Activated naive CD4-positive, alpha-beta T cell treated with anti-CD3 and anti-CD28 coated beads, Interleukin-2, amount 50 U/mL, for 72 hours (primary cell): ENCODE data around the gene RNF220. TPM values are rescaled to one million over a fixed set of nuclear protein-coding genes. Genes with fewer than 3 reads are reported as not detected.
A peak's percentile ranks its signal among the peaks of the same experiment; 100 is the strongest.
"Not testable (repeated sequence)": the region's sequence is repeated elsewhere in the genome, so short reads cannot be mapped to it uniquely, and the experiment has no call there.

Experiments
- ATAC-seq, 2 donors: fragments of 150-1000 bp; cut with Tn5 transposase; 2 replicates each; pipeline ENCODE4 v1.10.0; 2021; ENCODE audit warnings: mild to moderate bottlenecking in 2 of 2, moderate library complexity in 2 of 2
- DNase-seq, 2 donors: peaks; one replicate each; pipeline ENCODE4 v3.0.0; 2021 to 2022; ENCODE audit warnings: low spot score in 2 of 2
- H3K27ac Mint-ChIP-seq, 2 donors: one replicate each; pipeline ENCODE4 v1.8.0; 2022; ENCODE audit warnings: mild to moderate bottlenecking in 2 of 2, mixed read lengths in 2 of 2
- H3K36me3 Mint-ChIP-seq, 2 donors: one replicate each; pipeline ENCODE4 v1.8.0; 2022; ENCODE audit warnings: mixed read lengths in 2 of 2
- H3K9me3 Mint-ChIP-seq, 2 donors: one replicate each; pipeline ENCODE4 v1.8.0; 2022; ENCODE audit warnings: mixed read lengths in 2 of 2
- total RNA-seq, 2 donors: library from RNA; stranded (reverse); gene quantifications; one replicate each; pipeline ENCODE4 v1.2.3, GENCODE V29; 2022

Gene RNF220
- total RNA-seq, 2 donors from 2014 or later, result 76.1 to 77.1 TPM

GRCh38 chr1:44545961-44546360, 140.9 kb downstream of the RNF220 start:
- ATAC-seq (no peak), DNase-seq (no peak)
- H3K9me3 Mint-ChIP-seq, result no peaks in the 10 kb centered on the region
- no peaks in the 10 kb centered on the region for H3K36me3 Mint-ChIP-seq
- no peak overlapping the region for H3K27ac Mint-ChIP-seq

GRCh38 chr1:44546403-44547053, 141.5 kb downstream of the RNF220 start:
- Mint-ChIP-seq H3K9me3 (no peaks in the 10 kb centered on the region), H3K27ac (peak overlapping the region in 1 of 2 donors; percentile 79), H3K36me3 (no peaks in the 10 kb centered on the region)
- ATAC-seq, result no peak
- no peak for DNase-seq

- Mint-ChIP-seq H3K27ac (peak overlapping the region in 1 of 2 donors; percentile 4), H3K36me3 (no peaks in the 10 kb centered on the region), H3K9me3 (no peaks in the 10 kb centered on the region)
- DNase-seq (no peak), ATAC-seq (no peak)
Observed at GRCh38 chr1:44547361-44547760, 142.3 kb downstream of the RNF220 start.

- H3K27ac Mint-ChIP-seq, result no peak overlapping the region
- no peak for ATAC-seq
- DNase-seq, result no peak
- H3K9me3 Mint-ChIP-seq, result no peaks in the 10 kb centered on the region
- no peaks in the 10 kb centered on the region for H3K36me3 Mint-ChIP-seq
Observed at GRCh38 chr1:44547837-44548236, 142.8 kb downstream of the RNF220 start.

- H3K27ac Mint-ChIP-seq, result no peak overlapping the region
- ATAC-seq (no peak), DNase-seq (no peak)
Observed at GRCh38 chr1:44549510-44549909, 144.5 kb downstream of the RNF220 start.

GRCh38 chr1:44553127-44553758, 148.2 kb downstream of the RNF220 start:
- Mint-ChIP-seq H3K27ac (no peak overlapping the region), H3K36me3 (no peaks in the 10 kb centered on the region), H3K9me3 (no peaks in the 10 kb centered on the region)
- DNase-seq, result no peak
- ATAC-seq, result no peak

More at GRCh38 chr1:44549510-44549909, 144.5 kb downstream of the RNF220 start:
- no peaks in the 10 kb centered on the region for H3K36me3 Mint-ChIP-seq
- H3K9me3 Mint-ChIP-seq, result no peaks in the 10 kb centered on the region

- no peaks in the 10 kb centered on the region for H3K9me3 Mint-ChIP-seq
- DNase-seq, result no peak
- H3K36me3 Mint-ChIP-seq, result no peaks in the 10 kb centered on the region
- H3K27ac Mint-ChIP-seq, result no peak overlapping the region
- no peak for ATAC-seq
Observed at GRCh38 chr1:44553771-44554170, 148.7 kb downstream of the RNF220 start.

- DNase-seq, result no peak
- no peak for ATAC-seq
- Mint-ChIP-seq H3K9me3 (no peaks in the 10 kb centered on the region), H3K27ac (no peak overlapping the region), H3K36me3 (no peaks in the 10 kb centered on the region)
Observed at GRCh38 chr1:44554706-44555105, 149.7 kb downstream of the RNF220 start.

GRCh38 chr1:44557778-44558177, 152.7 kb downstream of the RNF220 start:
- DNase-seq, result no peak
- H3K27ac Mint-ChIP-seq, result no peak overlapping the region
- H3K9me3 Mint-ChIP-seq, result no peaks in the 10 kb centered on the region
- no peaks in the 10 kb centered on the region for H3K36me3 Mint-ChIP-seq
- ATAC-seq, result no peak

GRCh38 chr1:44558883-44559282, 153.8 kb downstream of the RNF220 start:
- no peak for ATAC-seq
- DNase-seq, result no peak
- Mint-ChIP-seq H3K36me3 (no peaks in the 10 kb centered on the region), H3K27ac (no peak overlapping the region), H3K9me3 (no peaks in the 10 kb centered on the region)

- Mint-ChIP-seq H3K9me3 (no peaks in the 10 kb centered on the region), H3K36me3 (no peaks in the 10 kb centered on the region), H3K27ac (peak overlapping the region in 1 of 2 donors; percentile 73)
- DNase-seq, result no peak
- no peak for ATAC-seq
Observed at GRCh38 chr1:44559330-44559729, 154.3 kb downstream of the RNF220 start.

GRCh38 chr1:44559913-44560312, 154.9 kb downstream of the RNF220 start:
- Mint-ChIP-seq H3K27ac (no peak overlapping the region), H3K36me3 (no peaks in the 10 kb centered on the region), H3K9me3 (no peaks in the 10 kb centered on the region)
- no peak for ATAC-seq
- DNase-seq, result no peak

- not testable (repeated sequence) for ATAC-seq, H3K9me3 Mint-ChIP-seq, H3K36me3 Mint-ChIP-seq, DNase-seq, H3K27ac Mint-ChIP-seq
Observed at GRCh38 chr1:44560696-44561095, 155.6 kb downstream of the RNF220 start.

- ATAC-seq (no peak), DNase-seq (no peak)
- Mint-ChIP-seq H3K9me3 (no peaks in the 10 kb centered on the region), H3K36me3 (no peaks in the 10 kb centered on the region), H3K27ac (no peak overlapping the region)
Observed at GRCh38 chr1:44565259-44565750, 160.2 kb downstream of the RNF220 start.

GRCh38 chr1:44565833-44566232, 160.8 kb downstream of the RNF220 start:
- ATAC-seq (no peak), DNase-seq (no peak)
- no peak overlapping the region for H3K27ac Mint-ChIP-seq
- H3K9me3 Mint-ChIP-seq, result no peaks in the 10 kb centered on the region
- H3K36me3 Mint-ChIP-seq, result no peaks in the 10 kb centered on the region

GRCh38 chr1:44566281-44567046, 161.4 kb downstream of the RNF220 start:
- H3K36me3 Mint-ChIP-seq, result no peaks in the 10 kb centered on the region
- no peak overlapping the region for H3K27ac Mint-ChIP-seq
- no peaks in the 10 kb centered on the region for H3K9me3 Mint-ChIP-seq
- ATAC-seq, result no peak
- DNase-seq, result no peak

GRCh38 chr1:44568128-44568900, 163.3 kb downstream of the RNF220 start:
- DNase-seq (no peak), ATAC-seq (no peak)
- no peak overlapping the region for H3K27ac Mint-ChIP-seq
- H3K9me3 Mint-ChIP-seq, result no peaks in the 10 kb centered on the region
- H3K36me3 Mint-ChIP-seq, result no peaks in the 10 kb centered on the region
